ENCODE results near the gene MATN1. TPM values are rescaled to one million over a fixed set of nuclear protein-coding genes. Genes with fewer than 3 reads are reported as not detected.

The MATN1 gene
- polyA plus RNA-seq, 1 donor from 2014 or later, result 0.22 TPM

DNA sequence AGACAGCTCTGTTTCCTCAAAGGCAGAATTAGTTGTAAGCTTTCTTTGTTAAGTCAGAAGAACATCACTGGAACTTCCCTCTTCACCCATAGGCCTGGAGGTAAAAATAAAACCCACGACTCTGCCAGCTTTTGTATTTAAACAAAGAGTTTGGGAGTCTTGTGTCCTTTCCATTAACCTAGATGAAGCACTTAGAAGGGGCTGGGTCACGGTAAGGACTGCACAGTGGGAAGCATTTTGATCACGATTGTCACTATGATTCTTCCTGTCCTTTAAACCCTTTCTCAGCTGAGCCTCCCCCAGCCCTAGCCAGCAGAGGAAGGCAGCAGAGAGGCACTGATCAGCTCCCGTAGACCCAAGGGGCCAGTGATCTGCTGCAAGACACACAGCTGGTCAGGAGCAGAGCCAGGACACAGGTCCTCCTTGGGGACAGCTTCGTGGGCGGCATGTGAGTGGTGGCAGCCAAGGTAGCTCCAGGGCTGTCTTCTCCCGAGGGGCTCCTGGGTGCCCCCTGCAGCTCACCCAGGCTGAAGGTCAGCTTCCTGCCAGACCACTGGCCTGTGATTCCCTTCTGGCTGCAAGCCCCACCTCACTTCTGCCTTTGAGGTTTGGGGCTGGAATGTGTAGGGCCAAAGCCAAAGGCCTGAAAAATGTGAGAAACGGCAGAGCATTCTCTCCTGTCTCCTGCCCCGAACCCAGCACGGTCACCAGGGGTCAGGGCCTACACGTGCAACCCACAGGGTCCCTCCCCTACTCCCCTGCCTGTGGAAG lies 38.2 kb upstream of the MATN1 start:
- no peak overlapping the region for H2AFZ ChIP-seq (ENCODE audit: low read depth, low read length)
- no peaks in the 10 kb centered on the region for H3K9me3 ChIP-seq (ENCODE audit: low read length)
- no peaks in the 10 kb centered on the region for H3F3A ChIP-seq (ENCODE audit: insufficient read depth, low read length, poor library complexity, severe bottlenecking)
- no peak overlapping the region for H3K27ac ChIP-seq (ENCODE audit: low read length)
- H3K4me2 ChIP-seq (ENCODE audit: low read length), result no peak overlapping the region
- no peaks in the 10 kb centered on the region for H3K9me2 ChIP-seq (ENCODE audit: insufficient read depth, low read length)
- H3K4me3 ChIP-seq (ENCODE audit: low read length), result no peak overlapping the region
- H3K36me3 ChIP-seq (ENCODE audit: insufficient read depth, low read length), result no peaks in the 10 kb centered on the region
- H4K20me1 ChIP-seq (ENCODE audit: insufficient read depth), result no peaks in the 10 kb centered on the region
- no peaks in the 10 kb centered on the region for H3K79me2 ChIP-seq (replicated peaks; ENCODE audit: insufficient read depth, low read length)
- no peaks in the 10 kb centered on the region for H3K27me3 ChIP-seq (ENCODE audit: insufficient read depth, low read depth, low read length)
- TF ChIP-seq TAF1 (IDR thresholded peaks at IDR 0.05; ENCODE audit: low read depth), result no peak
- TF ChIP-seq, protein P1, sequence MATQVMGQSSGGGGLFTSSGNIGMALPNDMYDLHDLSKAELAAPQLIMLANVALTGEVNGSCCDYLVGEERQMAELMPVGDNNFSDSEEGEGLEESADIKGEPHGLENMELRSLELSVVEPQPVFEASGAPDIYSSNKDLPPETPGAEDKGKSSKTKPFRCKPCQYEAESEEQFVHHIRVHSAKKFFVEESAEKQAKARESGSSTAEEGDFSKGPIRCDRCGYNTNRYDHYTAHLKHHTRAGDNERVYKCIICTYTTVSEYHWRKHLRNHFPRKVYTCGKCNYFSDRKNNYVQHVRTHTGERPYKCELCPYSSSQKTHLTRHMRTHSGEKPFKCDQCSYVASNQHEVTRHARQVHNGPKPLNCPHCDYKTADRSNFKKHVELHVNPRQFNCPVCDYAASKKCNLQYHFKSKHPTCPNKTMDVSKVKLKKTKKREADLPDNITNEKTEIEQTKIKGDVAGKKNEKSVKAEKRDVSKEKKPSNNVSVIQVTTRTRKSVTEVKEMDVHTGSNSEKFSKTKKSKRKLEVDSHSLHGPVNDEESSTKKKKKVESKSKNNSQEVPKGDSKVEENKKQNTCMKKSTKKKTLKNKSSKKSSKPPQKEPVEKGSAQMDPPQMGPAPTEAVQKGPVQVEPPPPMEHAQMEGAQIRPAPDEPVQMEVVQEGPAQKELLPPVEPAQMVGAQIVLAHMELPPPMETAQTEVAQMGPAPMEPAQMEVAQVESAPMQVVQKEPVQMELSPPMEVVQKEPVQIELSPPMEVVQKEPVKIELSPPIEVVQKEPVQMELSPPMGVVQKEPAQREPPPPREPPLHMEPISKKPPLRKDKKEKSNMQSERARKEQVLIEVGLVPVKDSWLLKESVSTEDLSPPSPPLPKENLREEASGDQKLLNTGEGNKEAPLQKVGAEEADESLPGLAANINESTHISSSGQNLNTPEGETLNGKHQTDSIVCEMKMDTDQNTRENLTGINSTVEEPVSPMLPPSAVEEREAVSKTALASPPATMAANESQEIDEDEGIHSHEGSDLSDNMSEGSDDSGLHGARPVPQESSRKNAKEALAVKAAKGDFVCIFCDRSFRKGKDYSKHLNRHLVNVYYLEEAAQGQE (IDR thresholded peaks at IDR 0.05; ENCODE audit: borderline replicate concordance), result no peak
- TF ChIP-seq EP300 (conservative IDR thresholded peaks at IDR 0.05; ENCODE audit: poor library complexity, severe bottlenecking), result no peak
- no peak for TF ChIP-seq CTCF (IDR thresholded peaks at IDR 0.05; ENCODE audit: poor library complexity, severe bottlenecking)
- TF ChIP-seq MXI1 (conservative IDR thresholded peaks at IDR 0.05; ENCODE audit: poor library complexity, severe bottlenecking), result no peak
- H3K9ac ChIP-seq (ENCODE audit: low read length), result no peak overlapping the region

GRCh38 chr1:30760596-30761324 lies 37.4 kb upstream of the MATN1 start:
- H4K20me1 ChIP-seq (ENCODE audit: insufficient read depth), result no peaks in the 10 kb centered on the region
- H3K9ac ChIP-seq (ENCODE audit: low read length), result no peak overlapping the region
- H3K27me3 ChIP-seq (ENCODE audit: insufficient read depth, low read depth, low read length), result no peaks in the 10 kb centered on the region
- TF ChIP-seq SMC3 (conservative IDR thresholded peaks at IDR 0.05; ENCODE audit: poor library complexity) (no peak), TAF1 (IDR thresholded peaks at IDR 0.05; ENCODE audit: low read depth) (no peak), CTCF (IDR thresholded peaks at IDR 0.05; ENCODE audit: poor library complexity, severe bottlenecking) (no peak), EZH2 (IDR thresholded peaks at IDR 0.05; ENCODE audit: borderline replicate concordance, insufficient read depth, low read length, poor library complexity, severe bottlenecking) (no peak), POLR2AphosphoS5 (IDR thresholded peaks at IDR 0.05) (no peak), RAD21 (conservative IDR thresholded peaks at IDR 0.05) (no peak), MXI1 (conservative IDR thresholded peaks at IDR 0.05; ENCODE audit: poor library complexity, severe bottlenecking) (no peak)
- H3K27ac ChIP-seq (ENCODE audit: low read length), result no peak overlapping the region
- no peaks in the 10 kb centered on the region for H3K36me3 ChIP-seq (ENCODE audit: insufficient read depth, low read length)
- no peak overlapping the region for H2AFZ ChIP-seq (ENCODE audit: low read depth, low read length)
- no peak overlapping the region for H3K4me3 ChIP-seq (ENCODE audit: low read length)
- no peaks in the 10 kb centered on the region for H3K9me3 ChIP-seq (ENCODE audit: low read length)
- no peaks in the 10 kb centered on the region for H3K9me2 ChIP-seq (ENCODE audit: insufficient read depth, low read length)
- H3F3A ChIP-seq (ENCODE audit: insufficient read depth, low read length, poor library complexity, severe bottlenecking), result no peaks in the 10 kb centered on the region
- H3K4me2 ChIP-seq (ENCODE audit: low read length), result no peak overlapping the region
- no peaks in the 10 kb centered on the region for H3K79me2 ChIP-seq (replicated peaks; ENCODE audit: insufficient read depth, low read length)

Measured in neural cell (in vitro differentiated cells).